Measurements from ENCODE around the gene ASB16. TPM values are rescaled to one million over a fixed set of nuclear protein-coding genes. Genes with fewer than 3 reads are reported as not detected.
"Not testable (repeated sequence)": the region's sequence is repeated elsewhere in the genome, so short reads cannot be mapped to it uniquely, and the experiment has no call there.

Gene ASB16
- total RNA-seq, 1 donor from 2014 or later: not detected

- DNase-seq: not testable (repeated sequence)
Measured at GRCh38 chr17:44149066-44149465, 21.4 kb upstream of the ASB16 start.

GRCh38 chr17:44149750-44150329, 20.7 kb upstream of the ASB16 start:
- DNase-seq: no peak

GRCh38 chr17:44152875-44153274, 17.6 kb upstream of the ASB16 start:
- no peak for DNase-seq

- DNase-seq: no peak
Measured at GRCh38 chr17:44155488-44155887, 15.0 kb upstream of the ASB16 start.

GRCh38 chr17:44159519-44160210, 10.8 kb upstream of the ASB16 start:
- DNase-seq: no peak

GRCh38 chr17:44164476-44164875, 6.0 kb upstream of the ASB16 start:
- DNase-seq: no peak

GRCh38 chr17:44167181-44167861, 3.2 kb upstream of the ASB16 start:
- no peak for DNase-seq

GRCh38 chr17:44170135-44170498, 387 bp upstream of the ASB16 start:
- DNase-seq: no peak

GRCh38 chr17:44171931-44172455, 1.5 kb downstream of the ASB16 start:
- DNase-seq: no peak

- no peak for DNase-seq
Measured at GRCh38 chr17:44174427-44174826, 3.9 kb downstream of the ASB16 start.

- no peak for DNase-seq
Measured at GRCh38 chr17:44176257-44176656, 5.8 kb downstream of the ASB16 start.

GRCh38 chr17:44176671-44177501, 6.4 kb downstream of the ASB16 start:
- no peak for DNase-seq

GRCh38 chr17:44177640-44178039, 7.1 kb downstream of the ASB16 start:
- DNase-seq: no peak

GRCh38 chr17:44178133-44178532, 7.6 kb downstream of the ASB16 start:
- DNase-seq: no peak

GRCh38 chr17:44183024-44183423, 12.5 kb downstream of the ASB16 start:
- DNase-seq: no peak

GRCh38 chr17:44184212-44184810, 13.8 kb downstream of the ASB16 start:
- DNase-seq: no peak

GRCh38 chr17:44186307-44187130, 16.0 kb downstream of the ASB16 start, which contains the start of gene TMUB2:
Gene TMUB2 (plus strand): TSS chr17:44186972. CDS start chr17:44187709, 737 bp downstream.
- peak; percentile 98 for DNase-seq

GRCh38 chr17:44187131-44187899, 16.8 kb downstream of the ASB16 start:
- DNase-seq: no peak

GRCh38 chr17:44188576-44189403, 18.3 kb downstream of the ASB16 start:
- no peak for DNase-seq

Data from occipital lobe (tissue), 2 donors.